ENCODE data around the gene SLC26A11. TPM values are rescaled to one million over a fixed set of nuclear protein-coding genes. Genes with fewer than 3 reads are reported as not detected.
A peak's percentile ranks its signal among the peaks of the same experiment; 100 is the strongest.

SLC26A11 gene
- polyA plus RNA-seq, 1 donor (not counting 4 experiments of a cell fraction or from before 2014, with no cell fraction given) = 2.2 TPM

GRCh38 chr17:80254396-80255251 is 34.4 kb downstream of the SLC26A11 start:
- Histone ChIP-seq H3K79me2 (ENCODE audit: control insufficient read depth, insufficient read depth, low read length) (no peaks in the 10 kb centered on the region), H3K4me2 (ENCODE audit: control insufficient read depth, extremely low read depth, insufficient read depth, low read depth, low read length) (peak overlapping the region; percentile 63), H3K27ac (ENCODE audit: control insufficient read depth, insufficient read depth, low read length) (peak overlapping the region; percentile 65), H3K9ac (ENCODE audit: control insufficient read depth, extremely low read depth, insufficient read depth, low read length) (peak overlapping the region; percentile 49), H4K20me1 (ENCODE audit: control insufficient read depth, extremely low read depth, insufficient read depth, low read length) (no peaks in the 10 kb centered on the region), H3K4me1 (ENCODE audit: control insufficient read depth, extremely low read depth, insufficient read depth, low read length) (peaks cover 29% of the 10 kb centered on the region), H3K9me3 (ENCODE audit: control insufficient read depth, low read depth, low read length) (no peaks in the 10 kb centered on the region), H3K27me3 (ENCODE audit: control insufficient read depth, extremely low read depth, insufficient read depth, low read length) (no peaks in the 10 kb centered on the region), H3K36me3 (ENCODE audit: control insufficient read depth in 2 of 2, extremely low read depth in 1 of 2, insufficient read depth in 2 of 2, low read length in 2 of 2) (no peaks in the 10 kb centered on the region), H2AFZ (ENCODE audit: control insufficient read depth, low read length) (peak overlapping the region; percentile 52), H3K9me1 (ENCODE audit: control insufficient read depth, extremely low read depth, insufficient read depth, low read length) (no peaks in the 10 kb centered on the region), H3K4me3 (ENCODE audit: control insufficient read depth in 2 of 3, extremely low read depth in 1 of 3, insufficient read depth in 2 of 3, low read depth in 1 of 3, low read length in 3 of 3) (peak overlapping the region in 1 of 3 experiments; percentile 31)
- dilution Hi-C loops (cut with MboI; ENCODE audit: extremely low pct_ligation_motif_present, low sequenced_read_pairs) = no loop called here
- no peak for TF ChIP-seq CTCF (optimal IDR thresholded peaks at IDR 0.05 in 1 of 3, IDR thresholded peaks at IDR 0.05 in 1 of 3, conservative IDR thresholded peaks at IDR 0.05 in 1 of 3; ENCODE audit: extremely low read depth in 1 of 3, insufficient read depth in 2 of 3, low read length in 3 of 3)
- TF ChIP-seq EZH2 (IDR thresholded peaks at IDR 0.05; ENCODE audit: low read length) = no peak
- DNase-seq (ENCODE audit: low read depth, low spot score) = no peak
- peak; percentile 36 for FAIRE-seq

- no peaks in the 10 kb centered on the region for H4K20me1 ChIP-seq (ENCODE audit: control insufficient read depth, extremely low read depth, insufficient read depth, low read length)
- no peaks in the 10 kb centered on the region for H3K27me3 ChIP-seq (ENCODE audit: control insufficient read depth, extremely low read depth, insufficient read depth, low read length)
- H3K79me2 ChIP-seq (ENCODE audit: control insufficient read depth, insufficient read depth, low read length) = no peaks in the 10 kb centered on the region
- peaks cover 32% of the 10 kb centered on the region for H3K4me1 ChIP-seq (ENCODE audit: control insufficient read depth, extremely low read depth, insufficient read depth, low read length)
- H3K4me3 ChIP-seq (ENCODE audit: control insufficient read depth in 2 of 3, extremely low read depth in 1 of 3, insufficient read depth in 2 of 3, low read depth in 1 of 3, low read length in 3 of 3) = no peak overlapping the region
- H2AFZ ChIP-seq (ENCODE audit: control insufficient read depth, low read length) = no peak overlapping the region
- dilution Hi-C loops (cut with MboI; ENCODE audit: extremely low pct_ligation_motif_present, low sequenced_read_pairs) = no loop called here
- H3K36me3 ChIP-seq (ENCODE audit: control insufficient read depth in 2 of 2, extremely low read depth in 1 of 2, insufficient read depth in 2 of 2, low read length in 2 of 2) = no peaks in the 10 kb centered on the region
- no peaks in the 10 kb centered on the region for H3K9me3 ChIP-seq (ENCODE audit: control insufficient read depth, low read depth, low read length)
- TF ChIP-seq CTCF (optimal IDR thresholded peaks at IDR 0.05 in 1 of 3, IDR thresholded peaks at IDR 0.05 in 1 of 3, conservative IDR thresholded peaks at IDR 0.05 in 1 of 3; ENCODE audit: extremely low read depth in 1 of 3, insufficient read depth in 2 of 3, low read length in 3 of 3) (no peak), EZH2 (IDR thresholded peaks at IDR 0.05; ENCODE audit: low read length) (no peak)
- DNase-seq (ENCODE audit: low read depth, low spot score) (no peak), FAIRE-seq (no peak)
- H3K9me1 ChIP-seq (ENCODE audit: control insufficient read depth, extremely low read depth, insufficient read depth, low read length) = no peaks in the 10 kb centered on the region
- H3K9ac ChIP-seq (ENCODE audit: control insufficient read depth, extremely low read depth, insufficient read depth, low read length) = no peak overlapping the region
- no peak overlapping the region for H3K4me2 ChIP-seq (ENCODE audit: control insufficient read depth, extremely low read depth, insufficient read depth, low read depth, low read length)
- no peak overlapping the region for H3K27ac ChIP-seq (ENCODE audit: control insufficient read depth, insufficient read depth, low read length)
Measured at GRCh38 chr17:80256034-80256350, 35.8 kb downstream of the SLC26A11 start.
